HG03103 (cell line): ENCODE data around the gene GOLGA6L7.
"Not testable (repeated sequence)": the region's sequence is repeated elsewhere in the genome, so short reads cannot be mapped to it uniquely, and the experiment has no call there.

Experiments
- ATAC-seq: cut with Tn5 transposase; IDR thresholded peaks from one replicate; pipeline ENCODE4 v1.9.1; 2021; ENCODE audit warnings: low read depth; ENCODE audit not compliant: unreplicated experiment

GOLGA6L7 gene, protein sequence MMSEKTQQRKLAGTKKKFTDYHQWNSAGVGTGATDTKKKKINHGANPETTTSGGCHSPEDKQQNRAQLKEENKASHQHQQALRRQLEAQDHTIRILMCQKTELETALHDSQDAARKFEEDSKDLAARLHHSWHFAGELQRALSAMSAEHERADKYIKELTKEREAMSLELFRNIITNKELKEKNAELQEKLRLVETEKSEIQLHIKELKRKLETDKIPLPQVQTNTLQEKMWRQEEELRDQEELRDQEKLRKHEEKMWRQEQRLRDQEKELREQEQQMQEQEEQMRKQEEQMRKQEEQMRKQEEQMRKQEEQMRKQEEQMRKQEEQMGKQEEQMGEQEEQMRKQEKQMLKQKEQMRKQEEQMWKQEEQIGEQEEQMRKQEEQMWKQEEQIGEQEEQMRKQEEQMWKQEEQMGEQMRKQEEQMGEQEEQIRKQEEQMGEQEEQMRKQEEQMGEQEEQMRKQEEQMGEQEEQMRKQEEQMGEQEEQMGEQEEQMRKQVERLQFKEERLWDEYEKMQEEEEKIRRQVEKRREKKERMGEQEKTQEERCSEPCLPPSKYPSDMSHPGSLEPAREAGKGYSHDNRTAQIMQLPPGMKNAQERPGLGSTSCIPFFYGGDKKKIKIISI

DNA sequence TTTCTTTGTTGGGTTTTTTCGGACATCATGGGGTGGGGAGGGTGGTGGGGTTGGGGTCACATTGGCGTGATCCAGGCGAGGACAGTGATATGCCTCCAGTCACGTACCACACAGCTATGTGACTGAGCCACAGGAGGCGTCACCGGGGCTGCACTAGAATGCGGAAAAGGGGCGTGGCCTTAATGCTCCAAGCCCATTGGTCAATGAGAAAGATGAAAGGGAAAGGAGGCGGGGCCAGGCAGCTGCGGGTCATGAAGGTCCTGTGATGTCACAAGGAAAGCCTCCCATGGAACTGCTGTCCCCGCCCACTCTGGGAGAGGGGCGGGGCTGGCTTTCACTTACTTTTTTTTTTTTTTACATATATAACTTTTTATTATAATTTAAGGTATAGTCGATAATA lies at the start of gene GOLGA6L7:
TSS of gene GOLGA6L7 (minus strand) at position 124 of the 400 bp plus-strand sequence. CDS start at position 29, 95 bp downstream.
- ATAC-seq, result not testable (repeated sequence)

DNA sequence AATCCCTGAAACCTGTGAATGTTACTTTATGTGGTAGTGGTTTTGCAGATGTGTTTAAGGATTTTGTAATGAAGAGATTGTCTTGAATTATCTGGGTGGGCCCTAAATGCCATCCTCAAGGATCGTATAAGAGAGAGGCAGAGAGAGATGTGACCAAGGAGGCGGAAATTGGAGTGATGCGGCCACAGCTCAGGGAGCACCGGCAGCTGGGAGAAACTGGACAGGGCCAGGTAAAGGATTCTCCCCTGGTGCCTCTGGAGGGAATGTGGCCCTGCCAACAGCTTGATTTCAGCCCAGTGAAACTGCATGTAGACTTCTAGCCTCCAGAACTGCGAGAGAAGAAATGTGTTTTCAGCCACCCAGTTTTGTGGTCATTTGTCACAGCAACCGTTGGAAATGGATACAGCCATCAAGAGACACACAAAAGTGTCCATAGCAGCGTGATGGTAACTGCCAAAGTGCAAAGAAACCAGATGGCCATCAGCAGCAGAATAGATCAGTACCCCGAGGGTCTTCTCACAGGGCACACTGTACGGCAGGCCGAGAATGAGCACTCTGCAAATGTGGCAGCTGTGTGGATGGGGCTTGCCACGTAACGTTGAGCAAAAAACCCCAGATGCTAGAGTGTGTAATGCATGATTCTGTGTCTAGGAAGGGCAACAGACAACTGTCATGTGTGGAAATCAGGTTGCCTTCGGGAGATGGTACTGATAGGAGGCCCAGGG lies 49.6 kb upstream of the GOLGA6L7 start:
- no peak for ATAC-seq

DNA sequence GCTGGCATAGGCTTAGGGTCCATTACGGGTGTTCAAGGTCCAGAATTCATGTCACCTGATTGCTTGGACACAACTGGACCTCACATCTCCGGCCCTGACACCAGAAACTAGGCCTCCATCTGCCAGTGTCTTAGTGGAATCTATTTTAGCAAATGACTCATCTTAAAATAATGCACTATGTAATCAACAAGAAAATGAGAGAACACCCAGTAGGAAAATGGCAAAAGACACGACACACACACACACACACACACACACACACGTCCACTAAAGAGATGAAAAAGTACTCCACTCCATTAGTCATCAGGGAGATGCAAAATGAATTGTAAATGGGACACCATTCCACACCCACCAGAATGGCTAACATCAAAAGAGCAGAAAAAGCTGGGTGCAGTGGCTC lies 48.5 kb upstream of the GOLGA6L7 start:
- ATAC-seq, result no peak

DNA sequence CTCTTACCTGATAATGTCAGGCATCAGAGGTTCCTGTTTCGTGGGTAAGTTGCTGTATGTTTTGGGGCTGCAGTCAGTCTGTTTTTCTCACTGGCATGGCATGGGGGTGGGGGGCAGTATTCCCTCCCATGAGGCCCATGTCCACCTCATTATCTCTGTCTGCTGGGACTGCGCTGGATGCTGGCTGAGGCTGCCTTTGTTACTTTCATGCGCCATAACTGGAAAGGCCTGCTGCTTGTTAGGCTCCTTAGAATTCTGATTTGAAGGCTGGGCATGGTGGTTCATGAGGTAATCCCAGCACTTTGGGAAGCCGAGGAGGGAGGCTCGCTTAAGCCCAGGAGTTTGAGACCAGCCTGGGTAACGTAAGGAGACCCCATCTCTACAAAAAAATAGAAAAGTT lies 47.1 kb upstream of the GOLGA6L7 start:
- no peak for ATAC-seq

DNA sequence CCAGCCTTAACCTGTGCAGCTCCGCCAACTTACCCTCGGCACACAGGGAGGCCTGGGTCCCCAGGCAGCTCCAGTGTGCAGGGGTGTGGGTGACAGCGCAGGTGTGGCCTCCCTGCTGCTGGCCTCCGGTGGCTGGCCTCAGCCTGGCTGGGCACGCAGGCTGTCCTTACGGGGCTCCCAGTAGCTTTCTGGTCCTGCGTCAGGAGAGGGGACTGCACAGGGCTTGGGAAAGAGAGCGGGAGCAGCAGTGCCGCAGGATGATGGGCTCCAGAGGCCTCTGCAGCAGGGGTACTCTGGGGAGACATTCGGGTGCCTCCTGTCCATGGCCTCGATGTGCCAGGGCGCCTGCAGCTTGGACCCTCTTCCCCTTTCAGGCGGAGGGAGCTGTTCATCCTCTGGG lies 46.7 kb upstream of the GOLGA6L7 start:
- no peak for ATAC-seq

DNA sequence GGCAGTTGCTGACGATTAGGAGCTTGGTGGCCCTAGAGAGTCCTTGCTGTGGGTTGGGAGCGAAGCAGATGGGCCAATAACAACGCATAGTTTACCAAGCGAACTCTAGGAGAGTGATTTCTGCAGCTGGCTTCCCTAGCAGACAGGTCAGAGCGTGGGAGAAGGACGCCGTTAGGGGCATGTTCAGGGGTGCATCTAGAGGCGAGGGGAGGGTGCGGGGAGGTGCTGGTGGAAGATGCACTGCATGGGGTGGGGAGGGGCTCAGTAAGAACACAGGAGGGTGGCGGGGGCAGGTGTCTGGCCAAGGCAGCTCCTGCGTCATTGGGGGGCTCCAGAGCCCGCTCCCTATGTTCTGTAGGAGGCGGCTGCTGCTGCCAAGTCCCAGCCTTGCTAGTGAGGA lies 46.2 kb upstream of the GOLGA6L7 start:
- no peak for ATAC-seq

DNA sequence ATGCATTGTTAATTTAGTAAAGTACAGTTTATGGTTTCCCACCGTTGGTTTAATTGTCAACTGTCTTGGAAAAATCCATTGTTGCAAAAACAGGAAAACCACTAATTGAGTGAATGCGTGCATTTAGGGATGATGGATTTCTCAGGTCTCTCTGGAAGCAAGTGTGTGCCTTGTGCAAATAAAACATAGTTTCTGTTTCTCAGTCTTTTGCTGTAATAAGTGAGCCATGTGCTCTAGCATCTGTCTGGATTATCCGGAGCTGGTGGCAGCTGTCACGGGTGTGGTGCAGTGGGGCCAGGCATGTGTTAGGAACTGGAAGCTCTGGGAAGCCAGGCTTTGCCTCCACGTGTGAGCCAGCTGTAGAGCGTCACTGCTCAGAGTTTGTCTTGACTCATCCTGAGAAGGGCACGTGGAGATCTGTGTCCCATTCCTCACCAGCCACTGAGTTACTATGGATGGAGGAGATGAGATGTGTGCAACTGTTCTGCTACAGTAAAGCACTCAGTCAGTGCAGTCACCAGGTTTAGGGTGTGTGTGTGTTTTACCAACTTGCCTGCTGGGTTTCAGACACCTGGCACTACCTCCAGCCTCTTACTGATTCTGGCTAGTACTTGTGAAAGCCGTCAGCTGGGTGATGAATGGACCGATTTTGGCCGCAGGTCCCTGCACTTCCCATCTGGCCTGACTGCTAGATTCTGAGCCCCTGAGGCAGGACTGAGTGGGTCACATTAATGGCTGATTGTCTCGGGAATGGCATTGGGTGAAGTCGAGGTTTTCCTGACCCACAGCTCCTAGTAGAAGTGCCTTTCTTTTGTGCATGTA lies 44.6 kb upstream of the GOLGA6L7 start:
- no peak for ATAC-seq

DNA sequence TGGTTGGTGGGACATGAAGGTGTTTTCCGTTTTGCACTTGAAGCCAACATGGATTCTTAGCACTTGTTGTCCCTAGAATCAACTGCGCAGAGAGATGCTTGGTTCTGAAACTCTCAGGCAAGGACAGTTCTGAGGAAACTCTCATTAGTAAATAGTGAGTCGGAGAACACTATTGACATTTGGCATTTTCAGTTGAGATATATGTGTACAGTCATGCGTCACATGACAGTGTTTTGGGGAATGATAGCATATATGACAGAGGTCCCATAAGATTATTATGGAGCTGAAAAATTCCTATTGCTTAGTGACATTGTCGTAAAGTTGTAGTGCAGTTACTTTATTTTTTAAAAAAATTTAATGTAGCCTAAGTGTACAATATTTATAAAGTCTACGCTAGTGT lies 43.1 kb upstream of the GOLGA6L7 start:
- no peak for ATAC-seq

DNA sequence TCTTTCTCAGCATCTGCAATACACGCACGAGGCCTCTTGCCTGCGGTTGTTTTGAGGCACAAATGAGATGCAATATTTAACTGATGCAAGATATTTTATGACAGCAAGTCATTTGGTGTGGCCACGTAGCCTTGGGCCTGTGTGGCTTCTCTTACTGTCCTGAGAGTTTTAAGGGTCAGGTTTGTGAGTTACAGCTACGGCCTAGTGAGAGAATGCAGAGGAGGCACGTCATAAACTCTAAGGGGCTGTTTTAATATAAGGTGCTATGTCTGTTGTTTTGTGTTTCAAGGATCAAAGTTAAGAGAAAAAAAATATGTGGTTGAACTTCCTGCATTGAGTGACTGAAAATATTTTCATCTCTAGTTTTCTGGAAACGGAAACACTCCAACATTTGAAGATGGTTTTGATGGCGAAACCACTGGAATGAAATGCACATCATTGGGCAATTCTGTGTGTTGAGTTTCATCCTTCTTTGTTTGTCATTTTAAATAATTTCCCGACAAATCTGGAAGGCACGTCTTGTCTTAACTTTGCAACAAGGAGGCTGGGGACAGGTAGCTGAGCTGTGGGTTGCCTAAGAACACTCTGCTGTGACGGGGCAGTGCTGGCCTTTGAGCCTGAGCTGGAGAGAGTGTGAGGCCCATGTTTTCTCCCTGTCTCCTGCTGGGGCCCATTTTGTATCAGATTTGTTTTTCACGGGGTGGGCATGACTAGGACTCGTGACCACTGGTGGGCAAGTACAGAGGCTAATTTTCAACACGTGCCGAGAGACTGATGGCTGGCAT lies 42.5 kb upstream of the GOLGA6L7 start:
- no peak for ATAC-seq

DNA sequence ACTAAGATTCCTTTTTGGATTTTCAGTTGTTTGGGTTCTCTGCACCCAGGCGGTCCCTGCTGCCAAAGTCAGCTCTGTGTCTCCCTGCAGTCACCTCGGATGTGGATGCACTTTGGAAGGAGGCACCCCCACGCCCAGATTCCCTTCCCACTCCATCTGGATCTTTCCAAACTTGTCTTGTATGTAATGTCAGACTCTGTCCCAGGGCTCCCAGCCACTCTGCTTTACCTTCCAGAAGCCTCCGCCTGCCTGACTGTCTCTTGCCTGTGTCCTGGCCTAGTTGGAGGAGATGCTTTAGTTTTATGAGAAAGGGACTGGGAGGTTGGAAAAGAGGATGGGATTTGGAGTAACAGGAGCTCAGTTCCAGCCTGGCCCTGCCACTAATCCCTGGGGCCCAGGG lies 41.8 kb upstream of the GOLGA6L7 start:
- not testable (repeated sequence) for ATAC-seq

DNA sequence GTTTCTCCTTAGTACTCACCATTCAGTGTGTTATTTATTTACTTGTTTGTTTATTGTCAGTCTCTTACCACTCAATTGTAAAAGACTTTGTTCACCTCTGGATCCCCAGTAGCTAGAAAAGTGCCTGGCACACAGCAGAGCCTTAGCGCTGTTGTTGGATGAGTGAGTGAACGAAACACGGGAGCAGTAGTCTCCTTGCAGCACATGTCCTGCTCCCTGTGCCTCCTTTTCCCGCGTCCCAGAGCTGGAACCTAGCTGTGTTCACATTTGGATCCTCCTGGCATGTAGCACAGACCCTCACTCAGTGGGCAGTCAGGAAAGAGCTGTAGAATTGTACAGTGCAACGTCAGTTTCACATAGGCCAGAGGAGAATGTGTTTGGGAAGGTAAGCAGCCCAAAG lies 41.4 kb upstream of the GOLGA6L7 start:
- not testable (repeated sequence) for ATAC-seq

DNA sequence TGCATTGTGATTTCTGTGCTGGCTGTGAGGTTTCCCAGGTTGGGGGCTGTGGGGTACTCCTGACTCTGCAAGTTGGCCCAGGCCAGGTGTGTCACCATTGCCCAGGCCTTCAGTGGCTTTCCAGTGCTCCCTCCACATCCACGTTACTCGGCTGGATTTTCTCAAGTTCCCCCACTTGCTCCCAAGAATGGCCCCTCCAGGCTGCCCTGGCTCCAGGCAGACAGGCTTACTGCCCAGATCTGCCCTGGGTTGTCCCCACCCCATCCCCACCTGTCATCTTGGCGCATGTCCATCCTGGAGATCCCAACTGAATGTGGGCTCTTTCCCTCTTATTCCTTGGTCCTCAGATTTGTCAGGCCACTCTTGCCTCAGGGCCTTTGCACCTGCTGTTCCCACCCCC lies 40.9 kb upstream of the GOLGA6L7 start:
- no peak for ATAC-seq

DNA sequence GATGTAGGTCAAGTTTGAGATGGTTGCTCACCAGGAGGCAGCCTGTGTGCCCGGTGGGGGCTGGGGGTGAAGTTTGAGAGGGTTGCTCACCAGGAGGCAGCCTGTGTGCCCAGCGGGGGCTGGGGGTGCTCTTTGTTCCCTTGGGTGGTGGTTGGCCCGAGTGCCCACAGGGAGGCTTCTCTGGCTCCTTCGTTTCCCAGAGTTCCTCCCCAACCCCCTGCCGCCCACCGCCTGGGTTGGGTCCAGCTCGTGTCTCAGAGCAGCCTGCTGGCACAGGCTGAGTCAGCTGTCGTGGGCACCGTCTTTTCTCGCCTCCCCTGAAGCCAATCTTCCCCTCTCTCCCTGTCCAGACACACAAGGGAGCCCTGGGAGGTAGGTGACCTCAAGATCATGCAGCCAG lies 40.5 kb upstream of the GOLGA6L7 start:
- ATAC-seq, result no peak

DNA sequence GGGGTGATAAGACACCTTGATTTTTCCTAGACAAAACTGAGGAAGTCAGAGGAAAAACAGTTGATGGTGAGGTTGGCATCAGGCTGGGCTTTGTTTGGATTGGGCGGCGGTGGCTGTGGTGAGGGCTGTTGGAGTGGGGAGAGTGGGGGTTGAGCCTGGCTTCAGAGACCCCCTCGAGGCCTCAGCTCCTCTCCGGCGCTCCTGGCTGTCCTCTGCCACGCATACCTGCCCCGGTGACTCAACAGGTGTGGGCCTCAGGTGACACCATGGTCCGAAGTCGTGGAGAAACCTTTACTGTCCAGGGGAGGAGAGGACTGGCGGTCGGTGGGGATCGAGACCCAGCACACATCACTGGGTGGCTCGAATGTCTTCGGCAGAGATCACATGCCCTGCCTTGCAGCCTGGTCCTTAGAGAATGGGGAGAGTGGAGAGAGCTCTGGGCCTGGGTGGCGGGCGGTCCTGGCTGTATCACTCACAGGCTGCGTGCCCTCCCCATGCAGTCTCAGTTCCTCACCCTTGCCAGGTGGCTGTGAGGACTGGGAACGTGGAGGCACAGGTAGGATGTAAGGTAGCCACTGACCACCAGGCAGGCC lies 40.0 kb upstream of the GOLGA6L7 start:
- ATAC-seq, result no peak

DNA sequence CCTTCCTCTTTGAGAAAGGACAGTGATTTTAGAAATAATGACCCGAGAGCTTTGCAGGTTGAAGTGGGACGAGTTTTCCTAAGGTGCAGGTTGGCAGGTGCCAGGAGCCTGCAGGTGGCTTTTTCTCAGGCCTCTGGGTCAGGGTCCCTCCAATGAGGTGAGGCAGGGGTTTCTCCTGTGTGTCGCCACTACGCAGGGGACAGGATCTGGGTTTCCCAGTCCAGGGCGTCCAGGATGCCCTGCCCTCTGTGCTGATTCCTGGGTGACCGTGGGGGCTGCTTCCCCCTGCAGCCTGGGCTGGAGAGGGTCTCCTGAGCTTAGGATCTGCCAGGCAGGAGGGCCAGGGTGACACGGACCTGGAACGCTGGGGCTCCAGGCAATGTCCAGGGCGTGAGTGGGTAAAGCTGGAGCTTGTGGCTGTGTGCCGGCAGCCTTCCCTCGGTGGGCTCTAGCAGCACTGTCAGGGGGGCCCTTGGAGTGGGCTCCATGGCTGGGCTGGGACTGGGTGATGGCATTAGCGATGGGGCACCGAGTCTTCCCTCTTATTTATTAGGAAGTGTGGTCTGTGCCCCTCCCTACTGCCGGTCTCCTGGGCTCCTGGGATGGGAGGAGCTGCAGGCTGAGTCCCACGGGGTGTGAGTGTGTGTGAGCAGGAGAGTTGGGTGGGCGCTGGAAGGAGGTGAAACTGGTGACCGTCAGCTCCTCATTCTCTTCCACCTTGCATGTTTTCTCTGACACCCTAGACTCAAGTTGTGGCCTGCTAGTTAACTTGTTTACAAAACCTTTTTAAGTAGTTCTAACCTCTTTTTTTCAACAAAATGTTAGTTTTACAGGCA lies 39.1 kb upstream of the GOLGA6L7 start:
- no peak for ATAC-seq

DNA sequence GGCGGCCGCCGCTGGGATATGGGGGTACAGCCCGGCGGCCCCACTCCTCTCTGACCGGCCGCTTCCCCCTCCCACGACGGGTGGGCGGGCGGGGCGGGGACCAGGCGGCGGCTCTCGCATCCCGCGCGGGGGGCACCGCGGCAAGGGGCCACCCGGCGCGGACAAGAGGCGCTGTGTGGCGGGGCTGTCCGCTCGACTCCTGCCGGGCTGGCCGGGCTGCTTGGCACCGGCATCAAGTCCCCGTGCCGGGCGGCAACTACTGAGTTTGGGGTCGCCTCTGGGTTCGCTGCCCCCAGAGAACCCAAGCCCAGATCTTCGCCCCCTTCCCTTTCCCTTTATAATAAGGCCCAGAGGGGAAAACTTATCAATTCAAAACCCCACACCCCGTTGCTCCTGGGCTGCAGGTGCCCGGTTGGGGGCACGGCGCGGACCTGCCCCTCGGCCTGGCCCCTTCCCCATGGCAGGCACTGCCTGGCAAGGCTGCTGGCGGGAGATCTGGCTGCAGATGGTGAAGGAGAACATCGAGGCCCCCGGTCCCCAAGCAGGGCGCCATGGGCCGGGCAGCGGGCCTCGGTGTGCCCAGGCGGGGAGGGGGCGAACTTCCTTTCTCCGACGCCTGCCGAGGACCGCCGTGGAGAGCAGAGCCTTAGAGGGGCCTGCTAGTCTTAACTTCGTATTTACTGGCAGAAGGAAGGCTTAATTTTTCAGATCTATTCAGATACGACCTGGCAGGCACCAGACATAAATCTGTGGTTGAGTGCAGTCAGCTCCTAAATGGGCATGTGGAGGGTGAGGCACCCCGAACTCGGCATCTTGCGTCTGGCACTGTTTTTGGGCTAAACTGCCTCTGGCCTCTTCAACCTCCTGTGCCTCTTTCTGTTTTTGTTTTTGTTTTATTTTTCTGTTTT lies 38.2 kb upstream of the GOLGA6L7 start:
- no peak for ATAC-seq

DNA sequence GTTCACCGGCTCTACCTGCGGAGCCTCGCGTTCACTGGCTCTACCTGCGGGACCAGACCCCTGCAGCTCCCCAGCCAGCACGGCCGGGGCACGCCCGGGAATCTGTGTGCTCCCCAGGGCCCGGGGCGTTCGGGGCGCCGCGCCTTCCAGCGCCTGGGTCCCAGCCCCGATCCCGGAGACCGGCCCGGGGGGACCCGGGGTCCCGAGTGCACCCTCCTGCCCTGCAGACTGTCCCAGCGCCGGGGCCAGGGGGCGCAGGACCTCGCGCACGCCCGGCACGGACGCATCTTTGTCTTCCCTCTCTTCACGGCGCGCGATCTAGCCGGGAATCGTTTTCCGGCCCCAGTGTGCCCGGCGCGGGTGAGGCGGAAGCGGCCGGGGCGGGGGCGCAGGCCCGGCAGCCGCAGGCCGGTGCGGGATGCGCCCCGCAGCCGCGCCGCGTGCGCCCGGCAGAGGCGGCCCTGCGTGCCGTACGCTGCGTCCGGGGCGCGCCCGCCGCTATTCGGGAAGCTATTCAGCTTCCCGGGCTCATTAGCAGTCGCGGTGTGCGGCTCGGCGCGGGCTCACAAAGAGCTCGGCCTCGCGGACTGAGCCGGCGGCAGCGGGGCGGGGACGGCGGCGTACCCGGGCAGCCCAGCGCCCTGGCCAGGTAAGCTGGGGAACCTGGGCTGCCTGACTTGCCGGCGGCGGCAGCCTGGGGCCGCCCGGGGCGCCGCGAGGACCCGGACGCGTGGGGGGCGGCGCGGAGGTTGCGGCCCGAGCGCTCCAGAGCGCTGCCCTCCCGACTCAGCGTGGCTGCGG lies 37.4 kb upstream of the GOLGA6L7 start, which contains the start of gene APBA2:
TSS of gene APBA2 (plus strand) at position 345 of the 801 bp plus-strand sequence. CDS start 167,911 bp downstream, outside the sequence.
- ATAC-seq, result no peak
